NCI-H2227 treated with DMSO at 0.1 percent for 48 hours (cell line): Measurements from ENCODE around the gene SUZ12.
"Not testable (repeated sequence)": the region's sequence is repeated elsewhere in the genome, so short reads cannot be mapped to it uniquely, and the experiment has no call there.

Experiments
- DNase-seq: peaks from one replicate; lab custom pipeline; 2025; lab: John Stamatoyannopoulos, UW

SUZ12 gene

DNA sequence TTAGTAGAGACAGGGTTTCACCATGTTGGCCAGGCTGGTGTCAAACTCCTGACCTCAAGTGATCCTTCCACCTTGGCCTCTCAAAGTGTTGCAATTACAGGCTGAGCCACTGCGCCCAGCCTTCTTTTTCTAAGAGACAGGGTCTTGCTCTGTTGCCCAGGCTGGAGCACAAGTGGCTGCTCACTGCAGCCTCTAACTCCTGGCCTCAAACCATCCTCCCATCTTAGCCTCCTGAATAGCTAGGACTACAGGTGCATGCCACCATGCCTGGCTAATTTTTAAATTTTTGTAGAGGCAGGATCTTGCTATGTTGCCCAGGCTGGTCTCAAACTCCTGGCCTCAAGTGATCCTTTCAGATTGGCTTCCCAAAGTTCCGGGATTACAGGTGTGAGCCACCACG is 15.1 kb downstream of the SUZ12 start:
- DNase-seq, result not testable (repeated sequence)

DNA sequence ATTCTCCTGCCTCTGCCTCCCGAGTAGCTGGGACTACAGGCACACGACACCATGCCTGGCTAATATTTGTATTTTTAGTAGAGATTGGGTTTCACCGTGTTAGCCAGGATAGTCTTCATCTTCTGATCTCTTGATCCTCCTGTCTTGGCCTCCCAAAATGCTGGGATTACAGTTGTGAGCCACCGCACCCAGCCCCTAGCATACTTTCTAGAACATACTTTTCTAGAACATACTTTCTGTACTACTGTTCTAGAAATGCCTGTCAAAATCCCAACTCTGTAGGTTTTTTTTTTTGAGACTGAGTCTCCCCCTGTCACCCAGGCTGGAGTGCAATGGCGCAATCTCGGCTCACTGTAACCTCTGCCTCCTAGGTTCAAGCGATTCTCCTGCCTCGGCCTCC is 27.3 kb downstream of the SUZ12 start:
- not testable (repeated sequence) for DNase-seq

DNA sequence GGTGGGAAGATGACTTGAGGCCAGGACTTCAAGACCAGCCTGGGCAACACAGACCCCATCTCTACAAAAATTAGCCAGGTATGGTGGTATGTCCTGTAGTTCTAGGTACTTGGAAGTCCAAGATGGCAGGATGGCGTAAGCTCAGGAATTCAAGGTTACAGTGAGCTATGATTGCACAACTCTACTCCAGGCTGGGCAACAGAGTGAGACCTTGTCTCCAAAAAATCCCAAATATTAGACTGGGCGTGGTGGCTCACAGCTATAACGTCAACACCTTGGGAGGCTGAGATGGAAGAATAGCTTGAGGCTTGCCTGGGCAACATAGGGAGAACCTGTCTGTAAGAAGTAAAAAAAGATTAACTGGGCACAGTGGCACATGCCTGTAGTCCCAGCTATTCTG is 30.8 kb downstream of the SUZ12 start:
- DNase-seq, result no peak

DNA sequence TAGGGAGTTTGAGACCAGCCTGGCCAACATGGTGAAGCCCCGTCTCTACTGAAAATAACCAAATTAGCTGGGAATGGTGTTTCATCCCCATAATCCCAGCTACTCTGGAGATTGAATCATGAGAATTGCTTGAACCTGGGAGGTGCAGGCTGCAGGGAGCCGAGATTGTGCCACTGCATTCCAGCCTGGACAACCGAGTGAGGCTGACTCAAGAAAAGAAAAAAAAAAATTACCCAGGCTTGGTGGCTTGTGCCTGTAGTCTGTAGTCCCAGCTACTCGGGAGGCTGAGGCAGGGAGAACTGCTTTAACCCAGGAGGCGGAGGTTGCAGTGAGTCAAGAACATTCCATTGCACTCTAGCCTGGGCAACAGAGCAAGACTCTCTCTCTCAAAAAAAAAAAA is 33.6 kb downstream of the SUZ12 start:
- DNase-seq, result not testable (repeated sequence)

GRCh38 chr17:31974269-31975071 is 37.7 kb downstream of the SUZ12 start:
- DNase-seq, result not testable (repeated sequence)

DNA sequence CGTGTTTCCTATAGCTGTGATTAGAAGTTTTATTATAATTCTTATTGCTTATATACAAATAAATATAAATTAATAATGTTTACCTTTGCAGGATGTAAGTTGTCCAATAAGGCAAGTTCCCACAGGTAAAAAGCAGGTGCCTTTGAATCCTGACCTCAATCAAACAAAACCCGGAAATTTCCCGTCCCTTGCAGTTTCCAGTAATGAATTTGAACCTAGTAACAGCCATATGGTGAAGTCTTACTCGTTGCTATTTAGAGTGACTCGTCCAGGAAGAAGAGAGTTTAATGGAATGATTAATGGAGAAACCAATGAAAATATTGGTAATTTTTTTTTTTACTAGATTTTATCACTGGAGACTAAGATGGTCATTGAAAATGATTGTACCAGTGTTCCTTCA is 38.6 kb downstream of the SUZ12 start:
- DNase-seq, result not testable (repeated sequence)

- DNase-seq, result not testable (repeated sequence)
Measured at GRCh38 chr17:31991821-31992220, 55.0 kb downstream of the SUZ12 start.

- no peak for DNase-seq
Measured at GRCh38 chr17:31997005-31997404, 60.2 kb downstream of the SUZ12 start.

- DNase-seq, result peak; percentile 28
Measured at GRCh38 chr17:32006957-32007462, 70.2 kb downstream of the SUZ12 start, which contains the start of gene LRRC37B. TSS of gene LRRC37B (plus strand) at chr17:32007383. CDS start at chr17:32021393, 14,010 bp downstream.

GRCh38 chr17:32007463-32008298 is 70.9 kb downstream of the SUZ12 start:
- peak; percentile 4 for DNase-seq

DNA sequence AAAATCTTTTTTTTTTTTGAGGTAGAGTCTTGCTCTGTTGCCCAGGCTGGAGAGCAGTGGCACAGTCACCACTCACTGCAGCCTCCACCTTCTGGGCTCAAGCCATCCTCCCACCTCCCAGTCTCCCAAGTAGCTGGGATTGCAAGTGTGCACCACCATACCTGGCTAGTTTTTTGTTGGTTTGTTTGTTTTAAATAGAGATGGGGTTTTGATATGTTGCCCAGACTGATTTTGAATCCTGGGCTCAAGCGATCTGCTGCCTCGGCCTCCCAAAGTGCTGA is 72.4 kb downstream of the SUZ12 start:
- no peak for DNase-seq

GRCh38 chr17:32010114-32010513 is 73.3 kb downstream of the SUZ12 start:
- no peak for DNase-seq

GRCh38 chr17:32015245-32016013 is 78.6 kb downstream of the SUZ12 start:
- no peak for DNase-seq

- DNase-seq, result no peak
Measured at GRCh38 chr17:32016231-32016630, 79.4 kb downstream of the SUZ12 start.

DNA sequence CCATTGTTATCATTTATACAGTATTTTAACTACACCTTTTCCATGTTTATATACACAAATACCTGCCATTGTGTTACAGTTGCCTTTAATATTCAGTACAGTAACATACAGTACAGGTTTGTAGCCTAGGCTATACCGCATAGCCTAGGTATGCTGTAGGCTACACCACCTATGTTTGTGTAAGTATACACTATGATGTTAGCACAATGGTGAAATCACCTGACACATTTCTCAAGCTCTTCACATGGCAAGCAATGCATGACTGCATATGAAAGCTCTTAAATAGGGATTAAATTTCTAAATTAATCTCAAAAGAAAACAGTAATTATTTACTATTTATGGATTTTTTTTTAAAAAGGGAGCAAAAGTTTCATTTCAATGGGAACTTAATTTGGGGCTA is 82.4 kb downstream of the SUZ12 start:
- DNase-seq, result no peak

- DNase-seq, result no peak
Measured at GRCh38 chr17:32020943-32021614, 84.3 kb downstream of the SUZ12 start.

GRCh38 chr17:32021615-32021955 is 84.8 kb downstream of the SUZ12 start:
- DNase-seq, result no peak

GRCh38 chr17:32022554-32022953 is 85.7 kb downstream of the SUZ12 start:
- not testable (repeated sequence) for DNase-seq

- DNase-seq, result not testable (repeated sequence)
Measured at GRCh38 chr17:32027271-32027670, 90.5 kb downstream of the SUZ12 start.

DNA sequence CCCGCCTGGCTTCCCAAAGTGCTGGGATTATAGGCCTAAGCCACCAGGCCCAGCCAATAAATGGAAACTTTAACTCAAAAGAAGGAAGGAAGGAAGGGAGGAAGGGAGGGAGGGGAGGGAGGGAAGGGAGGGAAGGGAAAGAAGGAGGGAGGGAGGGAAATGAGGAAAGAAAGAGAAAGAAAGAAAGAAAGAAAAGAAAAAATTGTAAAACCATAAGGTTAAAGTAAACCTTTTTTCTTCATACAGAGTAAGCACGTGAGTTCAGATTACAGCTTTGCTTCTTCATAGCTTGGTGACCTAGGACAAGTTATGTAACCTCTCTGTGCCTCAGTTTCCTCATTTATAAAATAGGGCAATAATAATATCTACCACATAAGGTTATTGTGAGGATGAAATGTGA is 96.4 kb downstream of the SUZ12 start:
- no peak for DNase-seq

DNA sequence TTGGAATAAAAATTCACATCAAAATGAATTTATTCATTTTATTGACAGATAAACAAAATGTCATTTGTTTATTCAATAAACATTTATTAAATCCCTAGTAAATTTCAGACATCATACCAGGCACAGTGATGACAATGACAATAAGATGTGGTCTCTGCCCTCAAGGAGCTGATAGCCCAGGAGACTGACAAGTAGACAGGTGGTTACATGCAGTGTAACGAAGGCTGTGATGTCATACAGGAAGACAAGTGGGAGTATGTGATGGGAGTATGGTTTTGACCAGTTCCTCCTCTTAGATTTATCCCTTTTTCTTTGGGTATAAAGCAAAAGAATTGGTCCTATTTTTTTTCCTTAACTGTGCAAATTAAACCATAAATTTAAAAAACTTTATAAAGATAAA is 97.0 kb downstream of the SUZ12 start:
- not testable (repeated sequence) for DNase-seq

DNA sequence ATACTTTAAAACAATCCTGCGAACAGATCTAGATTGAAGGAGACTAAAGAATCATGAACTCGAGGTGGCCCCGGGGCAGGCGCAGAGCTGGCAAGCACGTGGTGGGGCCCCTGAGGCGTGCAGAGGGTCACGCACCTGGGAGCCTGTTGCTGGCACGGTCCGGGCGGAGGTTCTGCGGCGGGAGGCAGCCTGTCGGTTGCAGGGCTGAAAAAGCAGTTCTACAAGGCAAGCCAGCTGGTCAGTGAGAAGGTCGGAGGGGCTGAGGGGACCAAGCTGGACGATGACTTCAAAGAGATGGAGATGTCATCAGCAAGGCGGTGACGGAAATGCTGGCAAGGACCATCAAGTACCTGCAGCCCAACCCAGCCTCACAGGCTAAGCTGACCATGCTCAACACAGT is 103.4 kb downstream of the SUZ12 start:
- not testable (repeated sequence) for DNase-seq
